SH-SY5Y (cell line): ENCODE measurements around the gene COL5A2.

Experiments
- GATA2 ChIP-seq: IDR thresholded peaks from 2 replicates; pipeline ENCODE4 v1.6.1; 2011; ENCODE audit warnings: mild to moderate bottlenecking, low read depth, low read length
- GATA3 ChIP-seq: IDR thresholded peaks from 2 replicates; pipeline ENCODE4 v1.6.1; 2011; ENCODE audit warnings: low read depth, mild to moderate bottlenecking, low read length, moderate library complexity

COL5A2 gene

GRCh38 chr2:189082376-189082975, 97.1 kb downstream of the COL5A2 start:
- TF ChIP-seq GATA3: no peak
- TF ChIP-seq GATA2: no peak

GRCh38 chr2:189076572-189076971, 103.0 kb downstream of the COL5A2 start:
- TF ChIP-seq GATA3 (no peak), GATA2 (no peak)

GRCh38 chr2:189076120-189076519, 103.4 kb downstream of the COL5A2 start:
- TF ChIP-seq GATA2: no peak
- TF ChIP-seq GATA3: no peak

- no peak for TF ChIP-seq GATA3
- no peak for TF ChIP-seq GATA2
These were observed 105.1 kb downstream of the COL5A2 start for GRCh38 chr2:189074506-189074905.

- no peak for TF ChIP-seq GATA2
- no peak for TF ChIP-seq GATA3
These were observed 107.5 kb downstream of the COL5A2 start for GRCh38 chr2:189072036-189072435.

GRCh38 chr2:189069855-189070619, 109.5 kb downstream of the COL5A2 start:
- TF ChIP-seq GATA2 (no peak), GATA3 (no peak)

- TF ChIP-seq GATA3 (no peak), GATA2 (no peak)
These were observed 113.5 kb downstream of the COL5A2 start for GRCh38 chr2:189066037-189066436.

GRCh38 chr2:189060096-189060642, 119.4 kb downstream of the COL5A2 start:
- TF ChIP-seq GATA2 (no peak), GATA3 (no peak)

GRCh38 chr2:189057316-189057715, 122.2 kb downstream of the COL5A2 start:
- TF ChIP-seq GATA2 (no peak), GATA3 (no peak)

- no peak; the same call in 1 of the 2 replicates for TF ChIP-seq GATA3
These were observed 123.1 kb downstream of the COL5A2 start for GRCh38 chr2:189056200-189057106.

- TF ChIP-seq GATA3 (no peak), GATA2 (no peak)
These were observed 129.3 kb downstream of the COL5A2 start for GRCh38 chr2:189050165-189050712.

GRCh38 chr2:189049709-189050164, 129.8 kb downstream of the COL5A2 start:
- TF ChIP-seq GATA3 (no peak), GATA2 (no peak)

GRCh38 chr2:189048189-189048588, 131.4 kb downstream of the COL5A2 start:
- TF ChIP-seq GATA3: no peak
